ENCODE results near the gene DOCK10.

The DOCK10 gene

GRCh38 chr2:224851811-224852210 lies 190.5 kb downstream of the DOCK10 start:
- WGBS, 2 donors (ENCODE audit: extremely low coverage in 2 of 2, insufficient read length in 2 of 2, insufficient replicate concordance in 1 of 2) = no CpG with 5 or more reads among the region's 12 CpGs
- no peak overlapping the region for H4K8ac ChIP-seq (ENCODE audit: low read depth, low read length)
- H3K18ac ChIP-seq (ENCODE audit: low read length) = no peak overlapping the region
- no peak for DNase-seq (ENCODE audit: low spot score)
- H3K79me1 ChIP-seq (ENCODE audit: low read depth, low read length) = no peaks in the 10 kb centered on the region
- no peak overlapping the region for H2BK120ac ChIP-seq (ENCODE audit: low read depth, low read length)
- H3K4me2 ChIP-seq (ENCODE audit: insufficient read depth, low read length, poor library complexity, severe bottlenecking) = no peak overlapping the region
- peak overlapping the region; percentile 46 for H2AFZ ChIP-seq (ENCODE audit: low read length)
- H3K23ac ChIP-seq (ENCODE audit: low read depth, low read length, poor library complexity) = no peak overlapping the region
- H3K9ac ChIP-seq (ENCODE audit: low read depth, low read length, poor library complexity) = no peak overlapping the region
- no peak overlapping the region for H3K14ac ChIP-seq (ENCODE audit: low read length)
- no peak overlapping the region for H2BK5ac ChIP-seq (ENCODE audit: low read length)
- H3K36me3 ChIP-seq (replicated peaks in 1 of 2; ENCODE audit: control insufficient read depth in 2 of 2, insufficient read depth in 2 of 2, low read length in 2 of 2) = no peaks in the 10 kb centered on the region
- no peak overlapping the region for H3K4ac ChIP-seq (ENCODE audit: low read length)
- H2AK5ac ChIP-seq (ENCODE audit: low read depth, low read length) = no peak overlapping the region
- H4K91ac ChIP-seq (ENCODE audit: low read depth, low read length, poor library complexity) = no peak overlapping the region
- no peak overlapping the region for H3K4me3 ChIP-seq (ENCODE audit: low read length in 2 of 2)
- no peaks in the 10 kb centered on the region for H3K4me1 ChIP-seq (ENCODE audit: control insufficient read depth in 2 of 2, insufficient read depth in 1 of 2, low read depth in 1 of 2, low read length in 2 of 2)
- H2BK15ac ChIP-seq (ENCODE audit: low read length) = no peak overlapping the region
- no peak overlapping the region for H3K27ac ChIP-seq (replicated peaks; ENCODE audit: low read length)
- no peaks in the 10 kb centered on the region for H3K27me3 ChIP-seq (ENCODE audit: control insufficient read depth in 3 of 3, insufficient read depth in 3 of 3, low read depth in 1 of 3, low read length in 3 of 3)
- no peak overlapping the region for H2BK12ac ChIP-seq (ENCODE audit: low read length)
- H3K9me3 ChIP-seq (replicated peaks in 1 of 2; ENCODE audit: control insufficient read depth in 2 of 2, insufficient read depth in 1 of 2, low read depth in 1 of 2, low read length in 2 of 2) = no peaks in the 10 kb centered on the region

DNA sequence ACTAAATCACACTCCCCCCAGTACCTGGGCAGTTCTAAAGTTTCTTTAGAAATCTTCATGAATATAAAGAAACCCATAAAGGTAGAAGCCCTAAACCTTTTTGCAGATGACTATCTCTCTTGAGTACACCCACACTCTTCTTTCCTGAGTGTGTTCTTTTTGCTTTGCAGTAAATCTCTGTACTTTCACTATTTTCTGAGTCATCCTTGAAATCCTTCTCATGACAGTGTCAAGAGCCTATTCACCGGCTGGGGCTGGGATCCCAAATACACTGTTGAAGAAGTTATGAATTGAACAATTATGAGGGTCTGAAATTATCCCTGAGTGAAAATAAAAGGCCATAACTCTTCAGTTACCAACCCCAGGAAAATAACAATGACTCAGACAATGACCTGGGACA lies 192.2 kb downstream of the DOCK10 start:
- Histone ChIP-seq H4K91ac (ENCODE audit: low read depth, low read length, poor library complexity) (no peak overlapping the region), H3K9ac (ENCODE audit: low read depth, low read length, poor library complexity) (no peak overlapping the region), H3K14ac (ENCODE audit: low read length) (no peak overlapping the region), H3K4me2 (ENCODE audit: insufficient read depth, low read length, poor library complexity, severe bottlenecking) (no peak overlapping the region), H2AFZ (ENCODE audit: low read length) (no peak overlapping the region), H3K4me1 (ENCODE audit: control insufficient read depth in 2 of 2, insufficient read depth in 1 of 2, low read depth in 1 of 2, low read length in 2 of 2) (no peaks in the 10 kb centered on the region), H3K18ac (ENCODE audit: low read length) (no peak overlapping the region), H4K8ac (ENCODE audit: low read depth, low read length) (no peak overlapping the region), H2AK5ac (ENCODE audit: low read depth, low read length) (no peak overlapping the region), H3K9me3 (replicated peaks in 1 of 2; ENCODE audit: control insufficient read depth in 2 of 2, insufficient read depth in 1 of 2, low read depth in 1 of 2, low read length in 2 of 2) (no peaks in the 10 kb centered on the region), H3K79me1 (ENCODE audit: low read depth, low read length) (no peaks in the 10 kb centered on the region), H2BK5ac (ENCODE audit: low read length) (no peak overlapping the region), H2BK15ac (ENCODE audit: low read length) (no peak overlapping the region), H2BK120ac (ENCODE audit: low read depth, low read length) (no peak overlapping the region), H3K36me3 (replicated peaks in 1 of 2; ENCODE audit: control insufficient read depth in 2 of 2, insufficient read depth in 2 of 2, low read length in 2 of 2) (no peaks in the 10 kb centered on the region), H3K27ac (replicated peaks; ENCODE audit: low read length) (no peak overlapping the region), H3K4me3 (ENCODE audit: low read length in 2 of 2) (no peak overlapping the region), H3K23ac (ENCODE audit: low read depth, low read length, poor library complexity) (no peak overlapping the region), H2BK12ac (ENCODE audit: low read length) (no peak overlapping the region), H3K27me3 (ENCODE audit: control insufficient read depth in 3 of 3, insufficient read depth in 3 of 3, low read depth in 1 of 3, low read length in 3 of 3) (no peaks in the 10 kb centered on the region), H3K4ac (ENCODE audit: low read length) (no peak overlapping the region)
- WGBS, 2 donors (ENCODE audit: extremely low coverage in 2 of 2, insufficient read length in 2 of 2, insufficient replicate concordance in 1 of 2) = no CpG with 5 or more reads among the region's 1 CpG
- no peak for DNase-seq (ENCODE audit: low spot score)

- H3K4ac ChIP-seq (ENCODE audit: low read length) = no peak overlapping the region
- no peaks in the 10 kb centered on the region for H3K4me1 ChIP-seq (ENCODE audit: control insufficient read depth in 2 of 2, insufficient read depth in 1 of 2, low read depth in 1 of 2, low read length in 2 of 2)
- H2AK5ac ChIP-seq (ENCODE audit: low read depth, low read length) = no peak overlapping the region
- H3K18ac ChIP-seq (ENCODE audit: low read length) = no peak overlapping the region
- no peak overlapping the region for H3K27ac ChIP-seq (replicated peaks; ENCODE audit: low read length)
- no CpG with 5 or more reads among the region's 6 CpGs for WGBS, 2 donors (ENCODE audit: extremely low coverage in 2 of 2, insufficient read length in 2 of 2, insufficient replicate concordance in 1 of 2)
- no peak overlapping the region for H3K14ac ChIP-seq (ENCODE audit: low read length)
- no peak overlapping the region for H2BK5ac ChIP-seq (ENCODE audit: low read length)
- H3K4me3 ChIP-seq (ENCODE audit: low read length in 2 of 2) = no peak overlapping the region
- H4K8ac ChIP-seq (ENCODE audit: low read depth, low read length) = no peak overlapping the region
- no peaks in the 10 kb centered on the region for H3K36me3 ChIP-seq (replicated peaks in 1 of 2; ENCODE audit: control insufficient read depth in 2 of 2, insufficient read depth in 2 of 2, low read length in 2 of 2)
- no peak overlapping the region for H2AFZ ChIP-seq (ENCODE audit: low read length)
- no peak overlapping the region for H3K4me2 ChIP-seq (ENCODE audit: insufficient read depth, low read length, poor library complexity, severe bottlenecking)
- H3K27me3 ChIP-seq (ENCODE audit: control insufficient read depth in 3 of 3, insufficient read depth in 3 of 3, low read depth in 1 of 3, low read length in 3 of 3) = no peaks in the 10 kb centered on the region
- H2BK120ac ChIP-seq (ENCODE audit: low read depth, low read length) = no peak overlapping the region
- H3K9ac ChIP-seq (ENCODE audit: low read depth, low read length, poor library complexity) = no peak overlapping the region
- no peak overlapping the region for H4K91ac ChIP-seq (ENCODE audit: low read depth, low read length, poor library complexity)
- no peaks in the 10 kb centered on the region for H3K79me1 ChIP-seq (ENCODE audit: low read depth, low read length)
- no peaks in the 10 kb centered on the region for H3K9me3 ChIP-seq (replicated peaks in 1 of 2; ENCODE audit: control insufficient read depth in 2 of 2, insufficient read depth in 1 of 2, low read depth in 1 of 2, low read length in 2 of 2)
- no peak overlapping the region for H3K23ac ChIP-seq (ENCODE audit: low read depth, low read length, poor library complexity)
- H2BK12ac ChIP-seq (ENCODE audit: low read length) = no peak overlapping the region
- no peak overlapping the region for H2BK15ac ChIP-seq (ENCODE audit: low read length)
- DNase-seq (ENCODE audit: low spot score) = no peak
These were observed 193.0 kb downstream of the DOCK10 start for GRCh38 chr2:224849264-224849663.

- Histone ChIP-seq H2AFZ (ENCODE audit: low read length) (no peak overlapping the region), H3K9me3 (replicated peaks in 1 of 2; ENCODE audit: control insufficient read depth in 2 of 2, insufficient read depth in 1 of 2, low read depth in 1 of 2, low read length in 2 of 2) (no peaks in the 10 kb centered on the region), H3K4me1 (ENCODE audit: control insufficient read depth in 2 of 2, insufficient read depth in 1 of 2, low read depth in 1 of 2, low read length in 2 of 2) (no peaks in the 10 kb centered on the region), H3K36me3 (replicated peaks in 1 of 2; ENCODE audit: control insufficient read depth in 2 of 2, insufficient read depth in 2 of 2, low read length in 2 of 2) (no peaks in the 10 kb centered on the region), H2BK15ac (ENCODE audit: low read length) (no peak overlapping the region), H3K23ac (ENCODE audit: low read depth, low read length, poor library complexity) (no peak overlapping the region), H3K9ac (ENCODE audit: low read depth, low read length, poor library complexity) (no peak overlapping the region), H3K27ac (replicated peaks; ENCODE audit: low read length) (no peak overlapping the region), H4K91ac (ENCODE audit: low read depth, low read length, poor library complexity) (no peak overlapping the region), H3K4me3 (ENCODE audit: low read length in 2 of 2) (no peak overlapping the region), H3K18ac (ENCODE audit: low read length) (no peak overlapping the region), H2AK5ac (ENCODE audit: low read depth, low read length) (no peak overlapping the region), H3K27me3 (ENCODE audit: control insufficient read depth in 3 of 3, insufficient read depth in 3 of 3, low read depth in 1 of 3, low read length in 3 of 3) (no peaks in the 10 kb centered on the region), H3K14ac (ENCODE audit: low read length) (no peak overlapping the region), H3K79me1 (ENCODE audit: low read depth, low read length) (no peaks in the 10 kb centered on the region), H3K4me2 (ENCODE audit: insufficient read depth, low read length, poor library complexity, severe bottlenecking) (no peak overlapping the region), H3K4ac (ENCODE audit: low read length) (no peak overlapping the region), H2BK120ac (ENCODE audit: low read depth, low read length) (no peak overlapping the region), H2BK12ac (ENCODE audit: low read length) (no peak overlapping the region), H4K8ac (ENCODE audit: low read depth, low read length) (no peak overlapping the region), H2BK5ac (ENCODE audit: low read length) (no peak overlapping the region)
- DNase-seq (ENCODE audit: low spot score) = no peak
- WGBS, 2 donors (ENCODE audit: extremely low coverage in 2 of 2, insufficient read length in 2 of 2, insufficient replicate concordance in 1 of 2) = no CpG with 5 or more reads among the region's 7 CpGs
These were observed 194.1 kb downstream of the DOCK10 start for GRCh38 chr2:224847961-224848850.

Data from neuronal stem cell (in vitro differentiated cells).